Kidney epithelial cell (primary cell): ENCODE data around the gene CLCN2. TPM values are rescaled to one million over a fixed set of nuclear protein-coding genes. Genes with fewer than 3 reads are reported as not detected.

Experiments
- DNase-seq: peaks from one replicate; pipeline ENCODE4 v3.0.0-alpha.2; 2010; ENCODE audit warnings: low read depth
- H3K27me3 ChIP-seq: 2 replicates; pipeline ENCODE4 v1.6.0; 2011; ENCODE audit warnings: low read length; ENCODE audit not compliant: control insufficient read depth, insufficient read depth
- H3K36me3 ChIP-seq: 2 replicates; pipeline ENCODE4 v1.5.1; 2011; ENCODE audit warnings: low read length; ENCODE audit not compliant: control insufficient read depth, insufficient read depth
- H3K4me3 ChIP-seq: 2 replicates; pipeline ENCODE4 v1.5.1; 2011; ENCODE audit warnings: low read depth, mild to moderate bottlenecking, control low read depth, low read length
- CTCF ChIP-seq: IDR thresholded peaks from 2 replicates; pipeline ENCODE4 v1.5.1; 2011; ENCODE audit warnings: mild to moderate bottlenecking, moderate library complexity, low read length, control low read depth, inconsistent platforms; ENCODE audit not compliant: insufficient read depth, poor library complexity, severe bottlenecking
- total RNA-seq: library from RNA; depleted of rRNA; stranded (reverse); fragments of >200 nt; gene quantifications from 2 replicates; pipeline ENCODE4 v1.2.3, GENCODE V29; 2015

The CLCN2 gene
- total RNA-seq, 1 donor from 2014 or later: 2.6 TPM

GRCh38 chr3:184333700-184334099 lies 27.7 kb downstream of the CLCN2 start:
- H3K36me3 ChIP-seq: peaks cover 11% of the 10 kb centered on the region
- H3K4me3 ChIP-seq: no peak overlapping the region
- no peak for DNase-seq
- no peaks in the 10 kb centered on the region for H3K27me3 ChIP-seq
- TF ChIP-seq CTCF: no peak

DNA sequence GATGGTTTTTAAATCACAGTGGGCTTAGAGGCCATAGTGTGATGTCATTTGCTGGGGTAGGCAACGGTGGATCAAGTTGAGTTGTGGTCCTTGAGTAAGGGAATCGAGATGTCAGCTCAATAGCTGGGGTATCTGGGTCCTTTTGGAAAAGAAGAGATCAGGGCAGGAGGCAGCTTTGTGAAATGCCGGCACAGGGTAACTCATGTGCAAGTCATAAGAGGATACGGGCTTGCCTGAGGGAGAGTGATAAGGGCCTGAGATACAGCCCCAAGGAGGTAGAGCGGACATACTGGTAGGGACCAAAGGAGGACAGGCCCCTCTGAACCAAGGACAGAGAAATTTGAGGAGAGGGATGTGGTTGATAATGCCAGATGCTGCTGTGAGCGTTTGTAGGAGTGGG lies 28.2 kb downstream of the CLCN2 start:
- H3K4me3 ChIP-seq: no peak overlapping the region
- H3K36me3 ChIP-seq: peaks cover 12% of the 10 kb centered on the region
- H3K27me3 ChIP-seq: no peaks in the 10 kb centered on the region
- TF ChIP-seq CTCF: no peak
- DNase-seq: no peak

GRCh38 chr3:184332370-184333090 lies 28.9 kb downstream of the CLCN2 start:
- DNase-seq: peak; percentile 90
- no peak overlapping the region for H3K4me3 ChIP-seq
- no peak for TF ChIP-seq CTCF
- no peaks in the 10 kb centered on the region for H3K27me3 ChIP-seq
- H3K36me3 ChIP-seq: peaks cover 14% of the 10 kb centered on the region

GRCh38 chr3:184328516-184328915 lies 32.9 kb downstream of the CLCN2 start:
- H3K36me3 ChIP-seq: peaks cover 12% of the 10 kb centered on the region
- no peak for TF ChIP-seq CTCF
- no peaks in the 10 kb centered on the region for H3K27me3 ChIP-seq
- no peak overlapping the region for H3K4me3 ChIP-seq
- DNase-seq: no peak

DNA sequence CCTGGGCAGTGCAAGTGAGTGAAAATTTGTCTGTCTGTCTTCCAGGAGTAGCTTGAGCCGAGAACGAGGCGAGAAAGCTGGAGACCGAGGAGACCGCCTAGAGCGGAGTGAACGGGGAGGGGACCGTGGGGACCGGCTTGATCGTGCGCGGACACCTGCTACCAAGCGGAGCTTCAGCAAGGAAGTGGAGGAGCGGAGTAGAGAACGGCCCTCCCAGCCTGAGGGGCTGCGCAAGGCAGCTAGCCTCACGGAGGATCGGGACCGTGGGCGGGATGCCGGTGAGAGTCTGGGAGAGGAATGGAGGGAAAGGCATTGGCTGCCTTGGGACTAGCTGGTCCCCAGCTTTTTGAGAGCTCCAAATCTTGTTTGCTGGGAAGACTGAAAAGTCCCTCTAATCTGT lies 34.2 kb downstream of the CLCN2 start:
- TF ChIP-seq CTCF: no peak
- Histone ChIP-seq H3K36me3 (peaks cover 12% of the 10 kb centered on the region), H3K4me3 (no peak overlapping the region), H3K27me3 (no peaks in the 10 kb centered on the region)
- DNase-seq: no peak
